ENCODE data around the gene STRBP.

- TF ChIP-seq, protein P1, sequence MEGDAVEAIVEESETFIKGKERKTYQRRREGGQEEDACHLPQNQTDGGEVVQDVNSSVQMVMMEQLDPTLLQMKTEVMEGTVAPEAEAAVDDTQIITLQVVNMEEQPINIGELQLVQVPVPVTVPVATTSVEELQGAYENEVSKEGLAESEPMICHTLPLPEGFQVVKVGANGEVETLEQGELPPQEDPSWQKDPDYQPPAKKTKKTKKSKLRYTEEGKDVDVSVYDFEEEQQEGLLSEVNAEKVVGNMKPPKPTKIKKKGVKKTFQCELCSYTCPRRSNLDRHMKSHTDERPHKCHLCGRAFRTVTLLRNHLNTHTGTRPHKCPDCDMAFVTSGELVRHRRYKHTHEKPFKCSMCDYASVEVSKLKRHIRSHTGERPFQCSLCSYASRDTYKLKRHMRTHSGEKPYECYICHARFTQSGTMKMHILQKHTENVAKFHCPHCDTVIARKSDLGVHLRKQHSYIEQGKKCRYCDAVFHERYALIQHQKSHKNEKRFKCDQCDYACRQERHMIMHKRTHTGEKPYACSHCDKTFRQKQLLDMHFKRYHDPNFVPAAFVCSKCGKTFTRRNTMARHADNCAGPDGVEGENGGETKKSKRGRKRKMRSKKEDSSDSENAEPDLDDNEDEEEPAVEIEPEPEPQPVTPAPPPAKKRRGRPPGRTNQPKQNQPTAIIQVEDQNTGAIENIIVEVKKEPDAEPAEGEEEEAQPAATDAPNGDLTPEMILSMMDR (IDR thresholded peaks at IDR 0.05; ENCODE audit: low read depth, low read length, poor library complexity, severe bottlenecking): no peak
- TF ChIP-seq EZH2phosphoT487 (IDR thresholded peaks at IDR 0.05; ENCODE audit: borderline replicate concordance, low read length): no peak
Measured at GRCh38 chr9:123105490-123105889, 162.9 kb downstream of the STRBP start.

Data from DOHH2 (cell line).